Activated CD4-positive, alpha-beta T cell treated with anti-CD3 and anti-CD28 coated beads for 1 hour (primary cell): ENCODE data around the gene SAFB.

ENCODE experiments used
- DNase-seq: peaks from one replicate; pipeline ENCODE4 v3.0.0-alpha.2; 2020

SAFB gene

GRCh38 chr19:5622465-5623396 is at the start of gene SAFB, which contains the start of gene SAFB2:
Gene SAFB, plus strand, starts transcription at chr19:5623083. Its CDS starts 123 bp downstream, at chr19:5623206.
Gene SAFB2, minus strand, starts transcription at chr19:5622776. Its CDS starts 61 bp downstream, at chr19:5622715.
- peak; percentile 100 for DNase-seq

- DNase-seq = no peak
These were observed 47.3 kb upstream of the SAFB start for GRCh38 chr19:5575590-5575989.

DNA sequence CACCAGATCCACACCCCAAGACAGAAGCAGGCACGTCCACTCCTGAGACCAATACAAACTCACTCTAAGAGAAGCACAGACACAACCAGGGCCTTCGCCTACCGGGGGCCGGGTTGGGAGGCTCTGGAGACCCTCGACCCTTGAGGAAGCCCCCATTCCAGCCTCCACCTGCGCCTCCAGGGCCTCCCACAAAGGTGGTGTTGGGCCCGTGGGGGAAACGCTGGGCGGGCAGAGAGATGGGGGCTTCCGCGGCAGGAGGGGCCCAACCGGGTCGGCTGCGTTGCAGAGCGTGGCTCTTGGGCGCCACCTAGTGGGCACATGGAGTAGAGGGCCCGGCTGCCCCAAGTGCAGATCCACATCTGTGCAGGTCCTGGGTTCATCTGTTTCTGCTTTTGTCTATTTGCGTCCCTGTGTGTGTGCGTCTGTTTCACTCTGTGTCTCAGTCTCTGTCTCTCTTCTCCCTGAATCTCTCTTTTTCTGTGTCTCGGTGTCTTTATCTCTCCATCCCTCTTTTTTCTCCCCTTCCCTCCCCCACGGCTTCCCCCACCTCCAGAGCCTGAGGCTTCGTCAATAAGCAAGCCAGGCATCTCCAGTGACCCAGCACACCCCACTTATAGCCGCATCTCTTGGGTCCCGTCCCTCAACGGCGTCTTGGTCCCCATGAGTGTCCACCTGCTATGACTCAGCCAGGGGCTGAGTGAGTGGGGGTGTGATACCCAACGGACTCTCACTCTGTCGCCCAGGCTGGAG is 44.6 kb upstream of the SAFB start:
- DNase-seq = peak; percentile 57

GRCh38 chr19:5579286-5579685 is 43.6 kb upstream of the SAFB start:
- no peak for DNase-seq

DNA sequence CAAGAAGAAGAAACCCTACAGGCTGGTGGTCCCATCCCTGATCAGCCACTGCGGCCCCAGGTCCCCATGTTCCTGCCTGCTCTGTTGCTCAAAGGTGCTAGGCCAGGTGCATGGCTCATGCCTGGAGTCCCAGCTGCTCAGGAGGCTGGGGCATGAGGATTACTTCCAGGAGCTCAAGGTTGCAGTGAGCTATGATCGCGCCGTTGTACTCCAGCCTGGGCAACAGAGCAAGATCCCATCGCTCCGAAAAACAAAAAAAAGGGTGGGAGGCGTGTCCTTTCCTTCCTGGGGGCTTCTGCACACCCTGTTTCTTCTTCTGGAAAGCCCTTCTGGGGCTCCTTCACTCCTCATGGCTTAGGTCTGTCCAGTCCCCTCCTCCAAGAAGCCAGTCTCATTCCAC is 43.2 kb upstream of the SAFB start:
- no peak for DNase-seq

DNA sequence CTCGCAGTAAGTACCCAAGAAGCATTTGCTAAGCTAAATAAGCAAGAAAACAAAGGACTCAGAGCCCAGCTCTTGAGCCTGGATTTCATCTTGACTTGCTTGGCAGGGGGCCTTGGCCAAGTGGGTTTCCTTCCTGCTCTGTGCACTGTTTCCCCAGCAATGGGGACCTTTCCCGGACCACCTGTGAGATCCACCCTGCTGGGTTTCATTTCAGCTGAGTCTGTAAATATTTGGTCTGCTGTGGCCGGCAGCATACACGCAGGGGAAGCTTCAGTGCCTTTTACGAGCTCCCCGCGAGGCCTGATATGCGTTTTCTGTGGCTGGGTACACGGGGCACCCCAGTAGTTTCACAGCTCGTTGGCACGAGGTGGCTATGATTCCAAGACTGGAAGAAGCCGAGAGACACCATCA is 42.7 kb upstream of the SAFB start:
- DNase-seq = no peak

DNA sequence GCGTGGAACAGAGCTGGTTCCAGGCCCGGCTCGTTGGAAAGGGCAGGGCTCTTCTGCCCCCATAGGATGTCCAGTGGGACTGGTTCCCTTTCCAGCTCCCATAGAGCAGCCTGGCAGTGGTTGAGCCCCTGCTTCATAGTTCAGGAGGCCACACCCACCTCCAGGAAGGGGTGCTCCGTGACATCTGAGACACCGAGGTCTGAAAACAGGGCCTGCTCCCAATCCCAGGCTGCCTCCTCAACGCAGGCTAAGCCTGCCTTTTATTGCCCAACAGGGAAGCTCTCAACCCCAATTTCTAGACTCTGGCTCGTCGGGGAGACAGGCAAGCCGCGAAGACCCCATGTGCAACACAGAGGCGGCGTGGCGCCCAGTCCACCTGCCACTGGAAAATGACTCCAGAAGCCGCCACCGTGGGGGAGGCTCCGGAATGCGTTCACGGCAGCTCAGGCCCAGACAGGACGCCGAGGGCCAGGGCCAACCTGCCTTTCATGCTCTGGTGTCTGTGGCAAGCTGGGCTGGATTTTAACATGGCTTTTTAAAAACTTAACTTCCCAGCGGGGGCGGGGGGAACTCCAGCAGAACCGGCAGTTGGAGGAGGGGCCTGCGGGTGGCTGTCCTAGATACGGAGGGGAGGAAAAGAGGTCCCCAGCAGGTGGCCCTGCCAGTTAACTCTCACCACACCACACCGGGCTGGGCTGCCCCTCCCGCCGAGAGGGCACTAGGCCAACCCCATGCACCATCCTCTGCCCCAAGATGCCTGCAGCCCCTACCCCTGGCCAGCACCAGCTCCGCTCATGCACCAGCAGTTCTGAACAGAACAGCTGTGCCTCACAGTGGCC is 37.2 kb upstream of the SAFB start:
- peak; percentile 18 for DNase-seq

DNA sequence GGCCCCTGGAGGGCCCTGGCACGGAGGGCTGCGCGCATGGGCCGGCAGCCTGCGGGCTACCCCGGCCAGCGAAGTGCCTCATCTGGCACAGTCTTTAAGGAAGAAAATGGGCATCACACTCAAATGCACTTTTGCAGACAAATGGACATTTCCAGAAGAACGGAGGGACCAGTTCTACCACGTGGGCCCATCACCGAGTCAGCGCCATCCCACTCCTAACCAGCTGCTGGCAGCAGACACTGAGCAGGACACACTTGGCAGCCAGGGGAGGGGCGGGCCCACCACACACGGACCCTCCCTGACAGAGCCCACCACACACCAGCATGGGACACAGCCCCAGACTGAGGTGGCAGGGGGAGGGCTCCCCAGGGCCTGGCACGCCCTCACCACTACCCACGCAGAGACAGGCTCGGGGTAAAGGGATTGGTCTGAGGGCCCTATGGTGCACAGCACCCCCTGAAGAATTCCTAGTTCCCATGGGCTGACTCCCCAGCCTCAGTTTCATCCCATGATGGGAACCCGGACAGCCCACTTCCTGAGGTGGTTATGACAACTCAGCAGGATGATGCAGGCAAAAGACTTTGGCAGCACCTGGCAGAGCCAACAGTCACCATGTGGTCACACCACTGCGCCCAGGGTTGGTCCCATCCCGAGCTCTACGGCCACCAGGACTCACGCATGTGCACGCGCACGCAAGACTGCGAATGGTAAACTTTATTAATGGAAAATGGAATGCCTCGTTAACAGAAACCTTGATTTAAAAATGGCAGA is 36.4 kb upstream of the SAFB start:
- no peak for DNase-seq

DNA sequence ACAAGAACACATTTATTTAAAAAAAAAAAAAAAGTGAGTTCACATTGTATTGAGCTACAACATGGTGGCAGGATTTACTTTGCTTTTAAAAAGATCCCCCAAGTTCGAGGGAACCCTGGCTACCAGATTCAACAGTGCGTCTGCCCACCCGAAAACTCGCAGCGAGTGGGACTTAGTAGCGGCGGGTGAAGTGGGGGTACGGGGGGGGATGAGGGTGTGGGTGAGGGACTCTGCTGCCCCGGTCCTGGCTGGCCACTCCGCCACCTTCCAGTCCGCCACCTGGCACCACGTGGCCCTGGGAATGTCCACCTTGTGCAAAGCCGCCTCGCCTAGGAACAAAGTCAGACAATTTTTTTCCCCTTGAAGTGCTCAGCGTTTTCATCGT is 35.8 kb upstream of the SAFB start:
- DNase-seq = no peak

DNA sequence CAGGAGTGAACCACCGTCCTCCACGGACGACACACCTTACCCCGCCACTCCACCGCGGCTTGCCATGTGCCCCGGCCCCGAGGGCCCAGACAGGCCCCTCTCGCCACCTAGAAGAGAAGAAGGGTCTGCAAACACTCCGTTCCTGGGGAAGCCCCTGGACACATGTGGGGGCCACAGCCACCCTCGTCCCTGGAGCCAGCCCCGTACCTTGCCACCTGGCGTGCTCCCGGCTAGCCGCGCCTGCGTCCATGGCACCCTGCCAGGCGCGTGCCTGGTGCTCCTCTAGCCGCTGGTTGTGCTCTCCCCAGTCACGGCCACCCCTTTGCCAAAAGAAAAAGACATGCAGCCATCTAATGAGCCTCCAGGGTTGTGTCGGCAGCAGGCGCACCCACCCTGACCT is 35.2 kb upstream of the SAFB start:
- DNase-seq = no peak

GRCh38 chr19:5588441-5588840 is 34.4 kb upstream of the SAFB start:
- no peak for DNase-seq

- DNase-seq = no peak
These were observed 33.8 kb upstream of the SAFB start for GRCh38 chr19:5588906-5589676.

DNA sequence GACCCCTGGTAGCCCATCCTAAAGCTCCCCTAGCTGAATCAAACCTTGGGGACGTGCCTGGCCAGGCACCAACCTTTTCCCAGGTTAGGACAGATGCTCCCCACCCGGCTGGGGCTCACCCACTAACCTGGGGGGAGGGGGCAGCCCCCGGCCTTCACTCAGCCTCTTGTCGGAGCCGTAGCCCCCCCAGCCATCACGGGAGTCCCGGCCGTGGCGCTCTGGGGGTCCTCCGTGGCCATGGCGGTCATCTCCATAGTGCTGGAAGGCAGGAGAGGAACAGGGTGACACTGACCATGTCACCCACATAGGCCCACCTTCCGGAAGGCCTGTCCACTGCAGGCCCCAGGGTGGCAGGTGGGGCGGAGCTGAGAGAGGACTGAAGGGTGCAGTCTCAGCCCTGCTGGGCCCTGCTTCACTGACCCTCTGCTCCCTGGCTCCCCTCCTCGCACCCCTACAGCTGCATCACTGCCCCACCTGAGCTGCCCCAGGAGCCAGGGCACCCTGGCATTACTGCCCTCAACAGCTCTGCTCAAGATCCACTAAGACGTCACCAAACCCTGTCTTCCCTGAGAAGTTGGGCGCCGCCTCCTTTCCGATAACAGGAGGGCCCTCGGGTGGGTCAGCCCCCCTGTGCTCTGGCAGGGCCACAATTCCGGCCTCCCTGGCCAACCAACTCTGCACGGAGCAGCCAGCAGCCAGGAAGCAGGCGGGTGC is 32.6 kb upstream of the SAFB start:
- no peak for DNase-seq

- DNase-seq = no peak
These were observed 32.1 kb upstream of the SAFB start for GRCh38 chr19:5590865-5591154.

DNA sequence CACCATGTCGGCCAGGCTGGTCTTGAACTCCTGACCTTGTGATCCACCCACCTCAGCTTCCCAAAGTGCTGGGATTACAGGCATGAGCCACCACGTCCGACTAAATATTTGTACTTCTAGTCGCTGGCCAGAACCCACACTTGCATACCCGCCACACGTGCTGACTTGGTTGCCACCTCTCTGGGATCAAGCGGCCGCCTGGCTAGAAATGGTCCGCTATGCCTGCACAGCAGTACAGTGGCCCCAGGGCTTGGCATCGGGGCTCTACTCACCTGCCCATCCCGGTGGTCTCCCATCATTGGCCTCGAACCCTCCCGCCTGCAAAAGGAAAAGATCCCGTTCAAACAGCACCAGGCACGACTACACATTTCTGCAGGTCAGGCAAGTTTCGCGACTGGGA is 31.4 kb upstream of the SAFB start:
- DNase-seq = no peak

- DNase-seq = no peak
These were observed 30.1 kb upstream of the SAFB start for GRCh38 chr19:5592531-5593342.

DNA sequence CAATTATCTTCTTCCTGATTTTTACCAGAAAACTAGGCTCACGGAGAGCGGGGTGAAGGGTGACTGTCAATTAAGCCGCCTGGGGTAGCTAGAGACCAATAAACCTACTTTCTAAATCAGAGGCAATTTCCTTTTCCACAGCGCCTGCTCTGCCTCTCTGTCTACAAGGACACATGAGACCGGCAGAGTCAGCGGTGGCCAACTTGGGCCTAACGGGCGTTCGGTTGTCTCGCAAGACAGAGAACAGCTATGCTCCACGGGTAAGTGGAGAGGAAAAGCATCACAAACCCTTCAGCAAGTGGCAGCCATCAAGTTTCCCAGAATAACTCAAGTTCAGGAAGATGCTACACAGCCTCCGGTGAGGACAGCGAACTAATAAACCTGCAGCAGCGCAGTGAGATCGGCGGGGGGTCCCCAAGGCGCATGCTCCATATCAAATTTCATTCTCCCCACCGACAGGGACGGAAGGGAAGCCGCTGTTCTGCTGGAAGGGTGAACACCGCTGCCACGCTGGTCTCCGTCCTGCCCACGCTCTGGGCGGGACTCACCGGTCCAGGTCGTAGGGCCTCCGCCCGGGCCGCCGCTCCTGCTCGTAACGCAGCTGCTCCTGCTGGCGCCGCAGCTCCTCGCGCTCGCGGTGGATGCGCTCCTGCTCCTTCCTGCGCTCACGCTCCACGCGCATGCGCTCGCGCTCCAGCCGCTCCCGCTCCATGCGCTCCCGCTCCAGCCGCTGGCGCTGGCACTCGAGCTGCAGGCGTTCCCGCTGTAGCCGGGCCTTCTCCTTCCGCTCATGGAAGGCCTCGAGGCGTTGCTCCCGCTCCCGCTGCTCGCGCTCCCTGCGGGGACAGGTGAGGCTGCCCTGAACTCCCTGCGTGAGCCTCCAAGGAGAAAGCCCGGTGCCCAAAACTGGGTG is 29.3 kb upstream of the SAFB start:
- no peak for DNase-seq

- no peak for DNase-seq
These were observed 28.3 kb upstream of the SAFB start for GRCh38 chr19:5594521-5594950.

DNA sequence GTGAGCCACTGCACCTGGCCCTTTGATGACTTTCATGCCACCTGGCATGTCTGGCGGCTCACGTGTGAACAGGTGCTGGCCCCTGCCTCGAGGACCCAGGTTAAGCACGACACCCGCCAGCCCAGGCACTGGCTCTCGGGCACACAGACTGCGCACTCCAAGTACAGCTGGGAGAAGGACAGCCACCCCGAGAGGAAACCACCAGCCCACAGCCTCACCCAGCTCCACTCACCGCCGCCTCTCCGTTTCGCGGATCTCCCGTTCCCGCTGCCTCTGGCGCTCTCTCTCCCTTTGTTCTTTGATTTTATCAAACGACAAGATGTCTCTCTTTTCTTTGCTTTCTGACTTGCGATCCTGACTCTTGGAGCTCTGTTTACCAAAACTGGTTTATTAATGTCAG is 27.8 kb upstream of the SAFB start:
- DNase-seq = no peak
